Skeletal muscle cell (primary cell): ENCODE results near the gene HDAC7.

Experiments used
- DNase-seq: peaks from one replicate; pipeline ENCODE4 v3.0.0-alpha.2; 2010; ENCODE audit warnings: low read depth
- H3K4me3 ChIP-seq: 2 replicates; pipeline ENCODE4 v1.5.1; 2011; ENCODE audit warnings: low read depth, mild to moderate bottlenecking, control low read depth, low read length, moderate library complexity

The HDAC7 gene

GRCh38 chr12:47834199-47834903 lies 14.6 kb upstream of the HDAC7 start:
- no peak overlapping the region for H3K4me3 ChIP-seq
- no peak for DNase-seq

GRCh38 chr12:47833591-47834012 lies 13.9 kb upstream of the HDAC7 start:
- no peak overlapping the region for H3K4me3 ChIP-seq
- DNase-seq: no peak

GRCh38 chr12:47832263-47832933 lies 12.7 kb upstream of the HDAC7 start:
- no peak for DNase-seq
- no peak overlapping the region for H3K4me3 ChIP-seq

GRCh38 chr12:47829584-47829983 lies 9.9 kb upstream of the HDAC7 start:
- H3K4me3 ChIP-seq: no peak overlapping the region
- no peak for DNase-seq

- no peak for DNase-seq
- no peak overlapping the region for H3K4me3 ChIP-seq
These were observed 9.3 kb upstream of the HDAC7 start for GRCh38 chr12:47828976-47829482.

DNA sequence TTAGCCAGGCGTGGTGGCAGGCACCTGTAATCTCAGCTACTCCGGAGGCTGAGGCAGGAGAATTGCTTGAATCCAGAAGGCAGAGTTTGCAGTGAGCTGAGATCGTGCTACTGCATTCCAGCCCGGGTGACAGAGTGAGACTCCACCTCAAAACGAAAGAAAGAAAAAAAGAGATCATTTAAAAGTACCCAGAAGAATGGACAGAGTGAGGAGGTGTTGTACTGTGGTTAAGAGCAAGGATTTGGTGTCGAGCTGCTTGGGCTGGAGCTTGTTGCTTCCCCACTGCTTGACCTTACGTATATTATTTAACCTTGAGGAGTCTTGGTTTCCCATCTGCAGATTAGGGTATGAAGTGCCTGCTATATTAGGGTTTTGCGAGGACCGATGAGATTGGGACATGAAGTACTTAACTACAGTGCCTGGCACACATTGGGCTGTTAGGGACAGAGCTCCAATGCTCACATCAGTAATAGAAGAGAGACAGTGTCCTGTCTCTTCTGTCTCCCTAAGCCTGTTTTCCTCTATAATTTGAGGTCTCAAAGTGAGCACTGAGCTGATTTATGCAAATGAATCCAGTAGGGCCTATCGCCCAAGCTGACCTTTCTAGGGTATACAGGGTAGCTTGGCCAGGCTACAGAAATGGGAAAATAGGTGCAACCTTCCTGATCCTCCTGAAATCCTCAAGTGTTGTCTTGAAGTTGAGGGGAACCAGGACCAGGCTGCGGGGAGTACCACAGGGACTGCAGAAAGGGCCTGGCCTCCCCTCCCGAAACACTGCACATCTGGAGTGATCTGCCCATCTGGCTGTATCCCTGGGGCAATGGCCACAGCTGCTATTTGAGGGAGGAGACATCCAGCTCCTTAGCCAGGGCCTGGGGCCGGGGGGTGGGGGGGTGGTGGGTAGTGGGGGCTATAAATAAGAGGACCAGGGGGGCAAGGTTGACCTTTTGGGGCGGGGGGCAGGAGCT lies 8.6 kb upstream of the HDAC7 start:
- no peak for DNase-seq
- H3K4me3 ChIP-seq: no peak overlapping the region

DNA sequence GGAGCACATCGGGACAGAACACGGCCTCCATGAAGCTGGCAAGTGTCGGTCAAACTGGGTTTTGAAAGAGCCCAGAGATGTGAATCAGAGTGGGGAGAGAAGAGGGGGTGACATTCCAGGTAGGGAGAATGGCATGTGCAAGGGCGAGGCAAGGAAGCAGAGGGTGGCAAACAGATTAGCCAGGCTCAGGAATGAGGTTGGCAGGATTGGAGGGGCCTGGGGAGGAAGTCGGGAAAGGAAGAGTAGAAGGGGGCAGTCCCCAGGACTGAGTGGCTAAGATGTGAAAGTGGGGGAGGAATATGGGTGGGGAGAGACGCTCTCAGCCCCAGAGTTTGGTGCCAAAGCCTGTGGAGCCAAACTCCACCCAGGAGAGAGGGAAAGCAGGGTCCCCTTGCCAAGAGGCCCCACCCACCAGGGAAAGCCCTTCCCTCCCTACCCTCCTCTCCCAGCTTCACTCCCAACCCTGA lies 5.5 kb upstream of the HDAC7 start:
- no peak for DNase-seq
- no peak overlapping the region for H3K4me3 ChIP-seq

- no peak overlapping the region for H3K4me3 ChIP-seq
- DNase-seq: no peak
These were observed 4.9 kb upstream of the HDAC7 start for GRCh38 chr12:47824635-47825034.

- no peak overlapping the region for H3K4me3 ChIP-seq
- no peak for DNase-seq
These were observed 4.5 kb upstream of the HDAC7 start for GRCh38 chr12:47824198-47824597.

DNA sequence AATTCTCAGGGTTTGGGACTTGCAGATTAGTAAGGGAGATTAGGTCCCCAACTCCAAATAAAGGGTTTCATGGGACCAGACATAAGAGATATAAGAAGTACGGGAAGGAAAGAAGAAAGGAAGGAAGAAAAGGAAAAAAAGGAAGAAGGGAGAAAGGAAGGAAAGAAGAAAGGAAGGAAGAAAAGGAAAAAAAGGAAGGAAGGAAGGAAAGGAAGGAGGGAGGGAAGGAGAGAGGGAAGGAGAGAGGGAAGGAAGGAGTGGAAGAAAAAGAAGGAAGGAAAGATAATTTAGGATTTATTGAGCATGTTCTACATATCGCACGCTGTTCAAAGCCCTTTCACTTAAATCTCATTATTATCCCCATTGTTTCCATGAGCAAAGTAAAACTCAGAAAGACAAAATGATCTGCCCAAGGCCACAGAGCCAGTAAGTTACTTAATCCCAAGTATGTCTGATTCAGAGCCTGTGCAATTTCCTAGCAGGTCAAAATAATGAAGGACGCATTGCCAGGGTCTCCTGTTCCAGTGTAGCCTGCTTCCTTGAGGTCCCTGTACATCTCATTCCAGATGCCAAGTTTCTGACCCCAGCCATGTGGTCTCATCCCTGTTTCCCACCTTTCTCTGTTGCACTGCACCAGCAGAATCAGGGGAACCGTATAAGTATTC lies 3.9 kb upstream of the HDAC7 start:
- H3K4me3 ChIP-seq: no peak overlapping the region
- DNase-seq: no peak

DNA sequence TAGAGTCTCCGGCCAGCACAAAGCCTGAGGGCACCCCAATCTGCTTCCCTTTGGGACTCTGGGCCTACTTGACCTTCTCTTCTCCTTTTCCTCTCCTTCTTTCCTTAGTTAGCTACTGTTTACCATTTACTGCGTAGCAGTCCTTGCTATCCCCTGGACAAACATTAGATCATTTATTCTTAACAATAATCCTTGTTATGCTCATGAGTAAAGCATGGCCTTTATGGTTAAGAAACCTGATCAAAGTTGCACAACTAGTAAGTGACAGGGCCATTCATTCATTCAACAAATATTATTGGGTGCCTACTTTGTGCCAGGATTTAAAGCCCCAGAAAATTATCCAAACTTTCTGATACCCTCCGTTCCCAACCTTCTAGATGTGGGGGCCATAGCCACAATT lies 3.2 kb upstream of the HDAC7 start:
- H3K4me3 ChIP-seq: no peak overlapping the region
- DNase-seq: no peak

DNA sequence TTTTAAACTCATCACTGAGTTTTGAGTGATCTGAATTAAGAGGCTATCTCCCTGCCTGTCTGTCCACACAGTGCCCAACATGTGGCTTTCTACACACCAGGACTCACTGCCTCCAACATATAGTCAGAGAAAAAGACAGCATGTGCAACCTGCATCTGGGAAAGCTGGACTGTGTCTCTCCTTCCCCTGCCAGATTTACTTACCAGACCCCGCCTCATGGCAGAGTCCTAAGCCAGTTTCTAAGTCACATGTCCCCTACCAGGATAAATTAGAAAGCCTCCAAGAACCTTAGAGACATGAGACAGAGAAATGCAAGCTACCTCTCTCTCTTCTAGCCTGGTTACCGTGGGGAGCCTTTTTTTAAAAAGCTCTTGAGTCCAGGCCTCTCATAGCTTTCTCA lies 2.7 kb upstream of the HDAC7 start:
- DNase-seq: no peak
- H3K4me3 ChIP-seq: no peak overlapping the region

GRCh38 chr12:47821346-47821706 lies 1.6 kb upstream of the HDAC7 start:
- no peak overlapping the region for H3K4me3 ChIP-seq
- no peak for DNase-seq

DNA sequence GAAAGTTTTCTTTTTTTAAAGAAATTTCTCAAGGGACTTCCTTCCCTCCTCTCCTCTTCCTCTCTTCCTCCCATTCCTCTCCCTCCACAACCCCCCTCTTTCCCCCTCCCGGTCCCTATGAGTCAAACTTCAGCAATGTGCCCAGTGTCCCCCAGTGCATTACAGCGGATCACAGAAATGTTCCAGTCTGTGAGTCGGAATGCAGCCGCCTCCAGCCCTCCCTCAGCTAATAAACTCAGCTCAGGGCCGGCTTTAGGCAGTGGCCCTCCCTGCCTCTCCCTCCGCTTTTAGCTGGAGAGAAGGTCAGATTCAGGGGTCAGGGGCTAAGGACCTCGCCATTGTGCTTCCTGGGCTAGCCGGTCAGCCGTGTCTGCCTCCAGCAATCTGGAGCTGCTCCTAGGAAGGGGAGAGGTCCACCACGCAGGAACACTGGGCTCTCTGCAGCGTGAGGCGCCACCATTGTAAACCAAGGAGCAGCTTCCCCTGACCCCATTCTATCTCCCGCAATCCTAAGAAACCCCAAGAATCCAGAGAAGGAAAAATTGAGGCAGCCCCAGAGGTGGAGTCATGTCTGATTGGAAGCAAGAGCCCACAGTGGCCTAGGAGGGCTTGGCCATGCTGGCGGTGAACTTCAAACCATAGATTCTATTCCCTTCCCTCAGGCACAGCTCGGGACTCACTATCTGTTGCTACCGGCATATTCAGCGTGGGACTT lies 1.1 kb upstream of the HDAC7 start:
- peak; percentile 94 for DNase-seq
- peak overlapping the region; percentile 79 for H3K4me3 ChIP-seq

- DNase-seq: no peak
- peak overlapping the region; percentile 79 for H3K4me3 ChIP-seq
These were observed 386 bp downstream of the HDAC7 start for GRCh38 chr12:47819138-47819895.

- H3K4me3 ChIP-seq: peak overlapping the region; percentile 79
- no peak for DNase-seq
These were observed 1.1 kb downstream of the HDAC7 start for GRCh38 chr12:47818467-47819137.

DNA sequence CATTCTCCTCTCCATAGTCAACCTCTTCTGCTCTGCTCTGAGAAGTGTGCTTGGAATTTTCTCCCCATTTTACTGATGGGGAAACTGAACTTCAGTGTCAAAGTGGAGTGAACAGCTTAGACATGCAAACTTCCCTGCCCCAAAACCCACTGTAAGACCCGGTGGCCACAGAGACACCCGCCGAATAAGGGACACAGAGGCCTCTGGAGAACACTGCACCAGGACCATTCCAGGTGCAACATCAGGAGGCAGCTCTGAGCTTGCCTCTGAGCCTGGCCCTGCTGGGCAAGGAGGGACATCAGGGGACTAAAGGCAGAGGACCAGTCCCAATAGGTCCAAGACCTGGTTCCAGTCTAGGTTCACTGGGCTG lies 1.7 kb downstream of the HDAC7 start:
- H3K4me3 ChIP-seq: peak overlapping the region; percentile 79
- no peak for DNase-seq
